CD14-positive monocyte (primary cell): ENCODE results near the gene NUDT16. TPM values are rescaled to one million over a fixed set of nuclear protein-coding genes. Genes with fewer than 3 reads are reported as not detected.

ENCODE experiments used
- DNase-seq, 3 donors: peaks; one replicate each; pipeline ENCODE4 v3.0.0-alpha.2; 2011 to 2022
- H2AFZ ChIP-seq: 2 replicates; pipeline ENCODE4 v1.6.0; 2012; ENCODE audit warnings: mild to moderate bottlenecking, low read depth, low read length, inconsistent platforms; ENCODE audit not compliant: insufficient read depth, poor library complexity, severe bottlenecking
- H3K27ac ChIP-seq, 2 donors: 1 replicate in 1 of 2; 2 replicates in 1 of 2; pipeline ENCODE4 v1.5.1; 2012 to 2013; ENCODE audit warnings: low read length in 2 of 2, control low read depth in 1 of 2, inconsistent platforms in 1 of 2, low read depth in 1 of 2, mild to moderate bottlenecking in 1 of 2
- H3K27me3 ChIP-seq, 2 donors: one replicate each; pipeline versions ENCODE4 v1.6.0 to v1.6.1; 2011 to 2013; ENCODE audit warnings: low read length in 2 of 2; ENCODE audit not compliant: control insufficient read depth in 2 of 2, insufficient read depth in 2 of 2
- H3K36me3 ChIP-seq, 2 donors: replicated peaks in 1 of 2; 1 replicate in 1 of 2; 2 replicates in 1 of 2; pipeline versions ENCODE4 v1.5.1 to v1.6.1; 2012 to 2013; ENCODE audit warnings: low read length in 2 of 2, control low read depth in 1 of 2, inconsistent platforms in 1 of 2, mild to moderate bottlenecking in 1 of 2; ENCODE audit not compliant: insufficient read depth in 2 of 2, control insufficient read depth in 1 of 2
- H3K4me1 ChIP-seq, 2 donors: 1 replicate in 1 of 2; 2 replicates in 1 of 2; pipeline versions ENCODE4 v1.5.1 to v1.6.1; 2012 to 2013; ENCODE audit warnings: low read length in 2 of 2, control low read depth in 1 of 2, inconsistent platforms in 1 of 2, mild to moderate bottlenecking in 1 of 2, moderate library complexity in 1 of 2; ENCODE audit not compliant: insufficient read depth in 2 of 2, control insufficient read depth in 1 of 2
- H3K4me2 ChIP-seq: replicated peaks from 2 replicates; pipeline ENCODE3; 2012; ENCODE audit warnings: low read length, moderate library complexity, mild to moderate bottlenecking; ENCODE audit not compliant: poor library complexity, severe bottlenecking; ENCODE audit errors: extremely low read depth
- H3K4me3 ChIP-seq, 3 experiments: fragments of 200-600 bp in 1 of 3; sonication (generic) in 1 of 3; replicated peaks in 1 of 3; 1 replicate in 2 of 3; 2 replicates in 1 of 3; pipeline ENCODE4 v1.5.1; 2011 to 2013; ENCODE audit warnings: low read length in 3 of 3, mild to moderate bottlenecking in 3 of 3, control low read depth in 2 of 3, low read depth in 2 of 3, inconsistent platforms in 1 of 3, moderate library complexity in 1 of 3
- H3K79me2 ChIP-seq: 2 replicates; pipeline ENCODE4 v1.6.0; 2012; ENCODE audit warnings: mild to moderate bottlenecking, control low read depth, inconsistent platforms, low read length, moderate library complexity; ENCODE audit not compliant: insufficient read depth
- H3K9ac ChIP-seq: 2 replicates; pipeline ENCODE4 v1.6.0; 2017; ENCODE audit warnings: low read length, mild to moderate bottlenecking; ENCODE audit not compliant: insufficient read depth, poor library complexity, severe bottlenecking
- H3K9me3 ChIP-seq, 2 donors: replicated peaks in 1 of 2; 1 replicate in 1 of 2; 2 replicates in 1 of 2; pipeline versions ENCODE4 v1.5.1 to v1.6.1; 2012 to 2013; ENCODE audit warnings: low read length in 2 of 2, control low read depth in 1 of 2; ENCODE audit not compliant: control insufficient read depth in 1 of 2, insufficient read depth in 1 of 2
- H4K20me1 ChIP-seq: 2 replicates; pipeline ENCODE4 v1.6.0; 2012; ENCODE audit warnings: mild to moderate bottlenecking, low read length, control low read depth, moderate library complexity; ENCODE audit not compliant: insufficient read depth
- H3K27ac Mint-ChIP-seq, 7 donors: one replicate each; pipeline ENCODE4 v1.8.0; 2020; ENCODE audit warnings: mild to moderate bottlenecking in 7 of 7, mixed read lengths in 7 of 7, moderate library complexity in 6 of 7, inconsistent platforms in 2 of 7
- H3K27me3 Mint-ChIP-seq, 3 donors: one replicate each; pipeline ENCODE4 v1.8.0; 2021 to 2022; ENCODE audit warnings: low read depth in 3 of 3, mild to moderate bottlenecking in 3 of 3, mixed read lengths in 3 of 3, moderate library complexity in 3 of 3, inconsistent platforms in 1 of 3
- H3K36me3 Mint-ChIP-seq, 2 donors: one replicate each; pipeline ENCODE4 v1.8.0; 2020; ENCODE audit warnings: mixed read lengths in 2 of 2, inconsistent platforms in 1 of 2, mild to moderate bottlenecking in 1 of 2
- H3K4me1 Mint-ChIP-seq: one replicate; pipeline ENCODE4 v1.8.0; 2020; ENCODE audit warnings: mild to moderate bottlenecking, mixed read lengths
- H3K4me3 Mint-ChIP-seq, 2 donors: one replicate each; pipeline ENCODE4 v1.8.0; 2020; ENCODE audit warnings: mild to moderate bottlenecking in 2 of 2, mixed read lengths in 2 of 2, moderate library complexity in 1 of 2
- H3K9me3 Mint-ChIP-seq, 7 donors: one replicate each; pipeline ENCODE4 v1.8.0; 2020 to 2022; ENCODE audit warnings: mixed read lengths in 7 of 7, mild to moderate bottlenecking in 6 of 7, moderate library complexity in 6 of 7, inconsistent platforms in 2 of 7
- CTCF ChIP-seq: fragments of 200-600 bp; IDR thresholded peaks from one replicate; pipeline ENCODE4 v1.8.0; 2022; ENCODE audit warnings: antibody characterized with exemption, mild to moderate bottlenecking
- WGBS: methylation state at CpG from one replicate; pipeline ENCODE4 v1.1.5; 2013; ENCODE audit warnings: missing lambda C conversion rate; ENCODE audit not compliant: insufficient coverage; 5-methylcytosine and 5-hydroxymethylcytosine counted together
- intact Hi-C, 2 donors: fragments of 100-400 bp; cut with micrococcal nuclease; formaldehyde crosslinking; loops; one replicate each; pipeline versions ENCODE4 v1.15.0 to v1.15.1; 2023
- polyA plus RNA-seq, 3 donors: library from polyadenylated mRNA; depleted of rRNA in 1 of 3; unstranded in 2 of 3; stranded (reverse) in 1 of 3; fragments of 300-500 nt in 2 of 3; fragments of >200 nt in 1 of 3; fragmentation: Illumina TruSeq in 2 of 3; gene quantifications; 1 replicate in 2 of 3; 2 replicates in 1 of 3; pipeline ENCODE4 v1.2.3, GENCODE V29; 2012 to 2021

The NUDT16 gene
- polyA plus RNA-seq, 3 donors = 23.6 to 27.0 (median 27.0) TPM

GRCh38 chr3:131361464-131362421 is 19.8 kb upstream of the NUDT16 start:
- Mint-ChIP-seq H3K27me3 (peaks cover 0 to 9% (median 4%) of the 10 kb centered on the region in 3 donors), H3K36me3 (peaks cover 24 to 25% of the 10 kb centered on the region in 2 donors), H3K4me1 (peaks cover 51% of the 10 kb centered on the region), H3K9me3 (peaks cover 0 to 7% (median 0%) of the 10 kb centered on the region in 7 donors), H3K4me3 (peak overlapping the region; percentile 91 to 96), H3K27ac (peak overlapping the region; percentile 92 to 99 (median 98))
- 2% methylated on average over 62 of the region's 64 CpGs for WGBS
- Histone ChIP-seq H3K27me3 (peaks cover 0 to 31% of the 10 kb centered on the region in 2 donors), H3K4me2 (peak overlapping the region; percentile 76), H4K20me1 (no peaks in the 10 kb centered on the region), H2AFZ (peak overlapping the region; percentile 92), H3K9ac (peak overlapping the region; percentile 82), H3K4me1 (peaks cover 11 to 43% of the 10 kb centered on the region in 2 donors), H3K27ac (peak overlapping the region in 1 of 2 donors; percentile 95), H3K79me2 (peaks cover 43% of the 10 kb centered on the region), H3K36me3 (peaks cover 0 to 4% of the 10 kb centered on the region in 2 donors), H3K9me3 (peaks cover 0 to 3% of the 10 kb centered on the region in 2 donors), H3K4me3 (peak overlapping the region; percentile 30 to 77 (median 62))
- no peak for TF ChIP-seq CTCF
- intact Hi-C loops = loop anchor here in 1 of 2 donors (2.0 kb wide), 1 partner anchor 139 kb away; no protein-coding TSS in a partner anchor
- peak; percentile 19 to 97 (median 97) for DNase-seq

- H3K27me3 Mint-ChIP-seq = peaks cover 0 to 9% (median 4%) of the 10 kb centered on the region in 3 donors
- Histone ChIP-seq H3K4me3 (no peak overlapping the region), H3K36me3 (no peaks in the 10 kb centered on the region), H3K9me3 (peaks cover 0 to 3% of the 10 kb centered on the region in 2 donors), H3K4me1 (peaks cover 11 to 43% of the 10 kb centered on the region in 2 donors), H3K9ac (no peak overlapping the region), H4K20me1 (peaks cover 3% of the 10 kb centered on the region), H3K79me2 (peaks cover 49% of the 10 kb centered on the region), H3K27me3 (peaks cover 0 to 32% of the 10 kb centered on the region in 2 donors), H2AFZ (no peak overlapping the region), H3K4me2 (no peak overlapping the region), H3K27ac (peak overlapping the region in 1 of 2 donors; percentile 0)
- TF ChIP-seq CTCF = no peak
- H3K4me1 Mint-ChIP-seq = peaks cover 51% of the 10 kb centered on the region
- no peak for DNase-seq
- WGBS = 100% methylated on average over 2 of the region's 3 CpGs
- peaks cover 18% of the 10 kb centered on the region in 2 donors for H3K36me3 Mint-ChIP-seq
- peak overlapping the region in 1 of 7 donors; percentile 50 for H3K27ac Mint-ChIP-seq
- no peak overlapping the region for H3K4me3 Mint-ChIP-seq
- intact Hi-C loops = no loop called here
- H3K9me3 Mint-ChIP-seq = peaks cover 0 to 7% (median 0%) of the 10 kb centered on the region in 7 donors
These were observed 18.3 kb upstream of the NUDT16 start for GRCh38 chr3:131363275-131363674.
